ENCODE data around the gene FSCN2. TPM values are rescaled to one million over a fixed set of nuclear protein-coding genes. Genes with fewer than 3 reads are reported as not detected.

The FSCN2 gene
- total RNA-seq, 1 experiment from 2014 or later = 2.9 TPM

GRCh38 chr17:81577278-81578000 is 49.3 kb downstream of the FSCN2 start:
- intact Hi-C loops (cut with micrococcal nuclease; ENCODE audit: unreplicated experiment) = no loop called here
- H3K9me3 Mint-ChIP-seq (ENCODE audit: unreplicated experiment) = no peaks in the 10 kb centered on the region
- BruUV-seq (replicated peaks) = no TSS peak
- H3K4me1 ChIP-seq = peaks cover 25% of the 10 kb centered on the region
- ChIA-PET POLR2A (interaction anchor here (0.6 kb wide), 1 partner anchor 53 kb away, joined by 3 read pairs; no protein-coding TSS in a partner anchor), CTCF (interaction anchor here (0.5 kb wide), 1 partner anchor 55 kb away, joined by 3 read pairs; no protein-coding TSS in a partner anchor)
- no peaks in the 10 kb centered on the region for H3K9me3 ChIP-seq
- H3K4me3 Mint-ChIP-seq (ENCODE audit: unreplicated experiment) = peak overlapping the region; percentile 28
- H3K27me3 ChIP-seq (replicated peaks; ENCODE audit: control insufficient read depth, insufficient read depth, low read length) = no peaks in the 10 kb centered on the region
- no peak overlapping the region for H3K4me3 ChIP-seq (ENCODE audit: low read depth, low read length)
- TF ChIP-seq CTCF (IDR thresholded peaks at IDR 0.05; ENCODE audit: insufficient read depth in 1 of 2, low read depth in 1 of 2, low read length in 1 of 2, severe bottlenecking in 1 of 2, unreplicated experiment in 1 of 2) = no peak
- peak overlapping the region; percentile 66 for H3K27ac Mint-ChIP-seq (ENCODE audit: unreplicated experiment)
- H3K36me3 ChIP-seq (ENCODE audit: control insufficient read depth, insufficient read depth, low read length) = peaks cover 9% of the 10 kb centered on the region
- H3K27me3 Mint-ChIP-seq (ENCODE audit: insufficient read depth, unreplicated experiment) = no peaks in the 10 kb centered on the region
- peaks cover 51% of the 10 kb centered on the region for H3K4me1 Mint-ChIP-seq (ENCODE audit: low read depth, unreplicated experiment)
- peaks cover 87% of the 10 kb centered on the region for H3K36me3 Mint-ChIP-seq (ENCODE audit: insufficient read depth, unreplicated experiment)
- DNase-seq = no peak

GRCh38 chr17:81578038-81578441 is 49.9 kb downstream of the FSCN2 start:
- peaks cover 9% of the 10 kb centered on the region for H3K36me3 ChIP-seq (ENCODE audit: control insufficient read depth, insufficient read depth, low read length)
- no peaks in the 10 kb centered on the region for H3K9me3 ChIP-seq
- TF ChIP-seq CTCF (IDR thresholded peaks at IDR 0.05; ENCODE audit: insufficient read depth in 1 of 2, low read depth in 1 of 2, low read length in 1 of 2, severe bottlenecking in 1 of 2, unreplicated experiment in 1 of 2) = no peak
- peak in 1 of 2 experiments; percentile 30 for DNase-seq
- H3K4me3 Mint-ChIP-seq (ENCODE audit: unreplicated experiment) = peak overlapping the region; percentile 28
- peaks cover 86% of the 10 kb centered on the region for H3K36me3 Mint-ChIP-seq (ENCODE audit: insufficient read depth, unreplicated experiment)
- peaks cover 51% of the 10 kb centered on the region for H3K4me1 Mint-ChIP-seq (ENCODE audit: low read depth, unreplicated experiment)
- ChIA-PET CTCF (no interaction called here), POLR2A (no interaction called here)
- no peaks in the 10 kb centered on the region for H3K27me3 Mint-ChIP-seq (ENCODE audit: insufficient read depth, unreplicated experiment)
- intact Hi-C loops (cut with micrococcal nuclease; ENCODE audit: unreplicated experiment) = no loop called here
- H3K27me3 ChIP-seq (replicated peaks; ENCODE audit: control insufficient read depth, insufficient read depth, low read length) = no peaks in the 10 kb centered on the region
- BruUV-seq (replicated peaks) = no TSS peak
- no peaks in the 10 kb centered on the region for H3K9me3 Mint-ChIP-seq (ENCODE audit: unreplicated experiment)
- H3K4me1 ChIP-seq = peaks cover 25% of the 10 kb centered on the region
- no peak overlapping the region for H3K4me3 ChIP-seq (ENCODE audit: low read depth, low read length)
- H3K27ac Mint-ChIP-seq (ENCODE audit: unreplicated experiment) = peak overlapping the region; percentile 66

- Mint-ChIP-seq H3K4me1 (ENCODE audit: low read depth, unreplicated experiment) (peaks cover 51% of the 10 kb centered on the region), H3K27me3 (ENCODE audit: insufficient read depth, unreplicated experiment) (no peaks in the 10 kb centered on the region), H3K9me3 (ENCODE audit: unreplicated experiment) (no peaks in the 10 kb centered on the region), H3K4me3 (ENCODE audit: unreplicated experiment) (no peak overlapping the region), H3K36me3 (ENCODE audit: insufficient read depth, unreplicated experiment) (peaks cover 86% of the 10 kb centered on the region), H3K27ac (ENCODE audit: unreplicated experiment) (peak overlapping the region; percentile 66)
- BruUV-seq (replicated peaks) = no TSS peak
- intact Hi-C loops (cut with micrococcal nuclease; ENCODE audit: unreplicated experiment) = no loop called here
- POLR2A ChIA-PET = no interaction called here
- H3K4me3 ChIP-seq (ENCODE audit: low read depth, low read length) = no peak overlapping the region
- H3K9me3 ChIP-seq = no peaks in the 10 kb centered on the region
- H3K27me3 ChIP-seq (replicated peaks; ENCODE audit: control insufficient read depth, insufficient read depth, low read length) = no peaks in the 10 kb centered on the region
- peaks cover 9% of the 10 kb centered on the region for H3K36me3 ChIP-seq (ENCODE audit: control insufficient read depth, insufficient read depth, low read length)
- no peak for DNase-seq
- CTCF ChIA-PET = no interaction called here
- no peak for TF ChIP-seq CTCF (IDR thresholded peaks at IDR 0.05; ENCODE audit: insufficient read depth in 1 of 2, low read depth in 1 of 2, low read length in 1 of 2, severe bottlenecking in 1 of 2, unreplicated experiment in 1 of 2)
- peaks cover 25% of the 10 kb centered on the region for H3K4me1 ChIP-seq
These were observed 50.5 kb downstream of the FSCN2 start for GRCh38 chr17:81578561-81579225.
